Inflammatory macrophage treated with lipopolysaccharide for 4 hours (primary cell): ENCODE measurements around the gene FLVCR2.
A peak's percentile ranks its signal among the peaks of the same experiment; 100 is the strongest.

Experiments used
- DNase-seq: peaks from one replicate; pipeline ENCODE4 v3.0.0-alpha.2; 2020

FLVCR2 gene, protein sequence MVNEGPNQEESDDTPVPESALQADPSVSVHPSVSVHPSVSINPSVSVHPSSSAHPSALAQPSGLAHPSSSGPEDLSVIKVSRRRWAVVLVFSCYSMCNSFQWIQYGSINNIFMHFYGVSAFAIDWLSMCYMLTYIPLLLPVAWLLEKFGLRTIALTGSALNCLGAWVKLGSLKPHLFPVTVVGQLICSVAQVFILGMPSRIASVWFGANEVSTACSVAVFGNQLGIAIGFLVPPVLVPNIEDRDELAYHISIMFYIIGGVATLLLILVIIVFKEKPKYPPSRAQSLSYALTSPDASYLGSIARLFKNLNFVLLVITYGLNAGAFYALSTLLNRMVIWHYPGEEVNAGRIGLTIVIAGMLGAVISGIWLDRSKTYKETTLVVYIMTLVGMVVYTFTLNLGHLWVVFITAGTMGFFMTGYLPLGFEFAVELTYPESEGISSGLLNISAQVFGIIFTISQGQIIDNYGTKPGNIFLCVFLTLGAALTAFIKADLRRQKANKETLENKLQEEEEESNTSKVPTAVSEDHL

DNA sequence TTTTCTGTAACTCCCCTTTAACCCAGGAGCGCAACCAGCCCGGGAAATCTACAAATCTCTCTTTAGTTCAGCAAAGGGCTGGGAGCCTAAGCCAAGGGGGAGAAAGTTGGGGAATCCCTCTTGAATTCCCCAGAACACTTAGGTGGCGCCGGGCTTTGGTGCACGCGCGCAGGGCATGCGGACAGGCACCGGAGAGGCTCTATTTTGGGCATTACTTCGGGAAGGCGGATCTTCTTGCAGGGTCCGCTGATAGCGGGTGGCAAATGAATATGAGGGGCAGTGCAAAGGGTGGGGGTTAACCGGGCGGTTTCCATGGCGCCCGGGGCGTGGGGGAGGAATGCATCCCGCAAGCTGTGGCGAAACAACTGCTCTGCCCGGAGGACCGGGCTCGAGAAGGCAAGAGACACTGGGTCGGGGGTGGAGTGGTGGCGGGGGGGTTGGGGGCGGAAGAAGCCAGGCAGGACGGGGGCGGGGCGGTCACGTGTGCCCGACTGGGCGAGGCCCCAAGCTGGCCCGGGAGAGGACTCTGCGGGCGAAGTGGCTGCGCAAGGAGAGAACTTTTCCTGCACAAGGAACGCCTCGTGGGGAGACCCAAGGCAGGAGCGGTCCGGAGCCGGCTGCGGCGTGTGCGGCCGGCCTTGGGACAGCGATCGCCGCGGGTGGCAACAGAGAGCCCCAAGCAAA, at the start of gene FLVCR2:
FLVCR2 (plus strand) TSS at position 519 of the 684 bp plus-strand sequence. CDS start 353 bp downstream, outside the sequence.
- peak; percentile 93 for DNase-seq

GRCh38 chr14:75531256-75531655, 47.2 kb upstream of the FLVCR2 start:
- no peak for DNase-seq

- DNase-seq = no peak
These were observed 46.6 kb upstream of the FLVCR2 start for GRCh38 chr14:75531660-75532317.

DNA sequence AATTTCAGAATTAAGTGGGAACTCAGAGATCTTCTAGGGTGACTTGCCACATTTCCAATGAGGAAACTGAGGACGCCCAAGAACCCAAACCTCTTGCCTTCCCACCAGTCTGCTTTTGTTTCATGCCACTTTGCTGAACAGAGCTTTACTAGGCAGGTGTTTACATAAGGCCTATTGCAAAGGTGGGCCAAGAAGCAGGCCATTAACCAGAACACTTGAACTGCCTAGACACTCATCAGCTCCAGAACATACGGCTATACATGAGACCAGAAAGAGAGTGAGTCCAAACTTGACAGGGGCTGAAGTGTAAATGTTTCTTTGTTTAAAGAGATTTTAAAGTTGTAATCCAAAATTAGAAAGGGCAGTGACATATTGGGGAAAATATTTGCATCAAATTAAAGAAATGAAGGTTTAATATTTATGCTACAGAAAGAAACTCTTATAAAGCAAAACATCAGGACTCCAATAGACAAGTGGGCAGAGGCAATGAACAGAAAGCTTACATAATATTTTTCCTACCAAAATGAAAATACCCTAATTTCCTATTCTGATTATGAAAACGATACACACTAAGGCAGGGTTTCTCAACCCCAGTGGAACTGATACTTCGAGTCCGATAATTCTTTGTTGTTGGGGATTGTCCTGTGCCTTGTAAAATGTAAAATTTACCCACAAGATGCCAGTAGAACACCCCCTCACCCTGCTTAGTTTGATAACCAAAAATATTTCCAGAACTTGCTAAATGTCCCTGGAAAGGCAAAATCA, 44.4 kb upstream of the FLVCR2 start:
- peak; percentile 75 for DNase-seq

- no peak for DNase-seq
These were observed 43.1 kb upstream of the FLVCR2 start for GRCh38 chr14:75535164-75535898.

GRCh38 chr14:75537071-75537470, 41.3 kb upstream of the FLVCR2 start:
- no peak for DNase-seq

- no peak for DNase-seq
These were observed 39.3 kb upstream of the FLVCR2 start for GRCh38 chr14:75539162-75539560.

DNA sequence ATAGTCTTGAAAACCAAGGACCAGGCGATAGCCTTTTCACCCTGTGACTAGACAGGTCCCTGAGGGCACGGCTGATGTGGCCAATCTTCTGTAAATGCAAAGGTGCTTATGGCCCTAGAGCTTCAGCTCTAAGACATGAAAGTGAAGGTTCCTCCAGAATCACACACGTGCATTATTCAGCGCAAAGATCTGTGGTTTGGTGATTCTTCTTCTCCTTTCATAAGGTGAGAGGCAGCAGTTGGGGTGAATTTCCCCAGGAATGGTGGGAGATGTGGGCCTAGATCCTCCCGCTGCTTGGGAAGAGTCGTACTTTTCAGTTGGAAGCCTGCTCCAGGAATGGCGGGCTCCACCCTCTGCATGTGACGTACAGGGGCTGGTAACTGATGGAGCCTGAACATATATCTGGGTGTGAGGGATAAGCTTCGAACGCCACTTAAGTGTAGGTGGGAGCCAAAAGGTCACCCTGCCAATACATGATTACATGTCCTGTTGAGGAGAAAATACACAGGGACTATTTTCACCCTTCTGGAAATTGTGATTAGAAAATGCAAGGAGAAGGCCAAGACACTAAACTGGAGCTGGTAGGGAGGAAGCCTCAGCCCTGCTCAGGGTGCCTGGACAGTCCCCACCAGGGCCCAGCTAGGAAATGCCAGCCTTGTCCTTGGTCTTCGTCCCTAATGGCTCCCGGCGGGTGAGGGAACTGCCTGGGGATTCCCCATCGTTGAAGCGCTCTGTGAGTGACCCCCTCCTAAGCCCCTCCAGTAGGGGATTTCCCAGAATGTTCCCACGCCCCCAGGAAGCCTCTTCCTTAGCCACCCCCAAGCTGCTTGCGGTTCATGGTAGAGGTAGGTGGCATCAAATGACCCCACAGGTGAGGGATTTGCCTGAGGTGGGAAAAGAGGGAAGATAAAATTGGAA, 38.6 kb upstream of the FLVCR2 start:
- peak; percentile 68 for DNase-seq

- no peak for DNase-seq
These were observed 38.0 kb upstream of the FLVCR2 start for GRCh38 chr14:75540479-75540851.

DNA sequence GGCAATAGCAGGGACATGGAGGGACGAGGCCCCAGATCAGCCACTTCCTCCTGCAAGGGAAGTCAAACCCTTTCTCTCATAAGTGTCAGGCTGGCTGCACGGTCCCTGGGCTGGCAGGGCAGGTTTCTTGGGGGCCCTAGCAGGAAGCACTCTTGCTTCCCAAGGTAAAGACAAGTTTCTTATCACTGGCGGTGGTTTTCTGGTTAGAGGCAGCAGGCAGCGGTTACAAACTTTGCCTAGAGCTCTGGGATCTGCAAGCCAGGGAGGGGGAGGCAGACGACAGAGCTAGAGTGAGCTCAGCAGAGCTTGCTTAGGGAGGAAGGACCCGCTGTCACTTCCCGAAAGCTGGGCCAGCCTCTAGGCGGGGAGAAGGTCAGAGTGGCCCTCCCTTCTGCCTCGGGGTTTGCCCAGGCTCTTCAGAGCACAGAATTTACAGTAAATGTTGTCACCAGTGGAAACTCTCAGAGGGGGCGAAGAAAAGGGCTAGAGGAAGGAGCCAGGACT, 35.8 kb upstream of the FLVCR2 start:
- DNase-seq = peak; percentile 97

DNA sequence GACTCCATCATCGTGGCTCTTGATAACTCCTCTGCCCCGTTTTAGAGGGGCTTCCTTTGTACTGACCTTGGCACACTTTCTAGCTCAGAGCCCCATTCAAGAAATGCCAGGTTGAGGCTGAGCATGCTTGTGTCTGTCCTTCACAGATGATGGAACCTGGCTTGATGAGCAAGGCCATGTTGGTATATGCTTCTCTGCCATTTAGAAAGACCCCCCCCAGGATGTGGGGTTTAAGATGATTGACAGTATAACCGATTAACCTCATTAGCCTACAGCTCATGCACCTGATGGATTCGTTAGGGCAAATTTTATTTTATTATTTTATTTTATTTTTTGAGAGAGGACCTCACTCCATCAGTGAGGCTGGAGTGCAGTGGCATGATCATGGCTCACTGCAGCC, 35.2 kb upstream of the FLVCR2 start:
- DNase-seq = no peak

GRCh38 chr14:75543786-75544185, 34.6 kb upstream of the FLVCR2 start:
- no peak for DNase-seq

- DNase-seq = no peak
These were observed 32.5 kb upstream of the FLVCR2 start for GRCh38 chr14:75545907-75546306.

DNA sequence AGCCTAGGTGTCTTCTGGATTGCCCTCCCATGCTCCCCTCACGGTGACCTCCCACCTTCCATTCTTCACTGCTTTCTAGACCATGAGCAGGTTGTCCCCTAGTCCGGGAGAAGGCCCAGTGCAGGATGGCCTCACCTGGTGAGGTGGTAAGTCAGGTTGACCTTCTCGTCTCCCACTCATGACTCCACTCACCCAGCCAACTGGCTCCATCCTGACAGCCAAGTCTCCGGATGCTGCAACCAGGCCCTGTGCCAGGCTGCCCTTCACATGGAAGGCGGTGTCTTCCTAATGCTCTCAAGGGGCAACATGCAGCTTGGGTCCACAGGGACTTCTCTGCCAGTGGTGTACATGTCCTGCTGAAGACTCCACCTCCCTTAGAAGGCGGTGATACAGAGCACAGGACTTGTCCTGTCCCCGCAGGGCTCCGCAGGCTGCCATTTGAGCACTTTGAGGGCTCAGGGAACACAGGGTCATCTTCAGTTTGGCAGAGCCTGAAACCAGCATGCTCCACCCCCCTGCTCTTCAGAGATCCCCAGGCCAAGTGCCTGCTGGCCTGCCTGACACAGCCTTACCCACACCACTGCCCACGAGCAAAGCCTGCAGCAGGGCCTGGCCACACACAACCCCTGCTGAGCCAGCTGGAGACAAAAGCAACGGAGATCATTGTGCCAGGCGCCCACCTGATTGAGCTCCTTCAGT, 30.7 kb upstream of the FLVCR2 start:
- DNase-seq = no peak

- no peak for DNase-seq
These were observed 29.9 kb upstream of the FLVCR2 start for GRCh38 chr14:75548544-75548943.

DNA sequence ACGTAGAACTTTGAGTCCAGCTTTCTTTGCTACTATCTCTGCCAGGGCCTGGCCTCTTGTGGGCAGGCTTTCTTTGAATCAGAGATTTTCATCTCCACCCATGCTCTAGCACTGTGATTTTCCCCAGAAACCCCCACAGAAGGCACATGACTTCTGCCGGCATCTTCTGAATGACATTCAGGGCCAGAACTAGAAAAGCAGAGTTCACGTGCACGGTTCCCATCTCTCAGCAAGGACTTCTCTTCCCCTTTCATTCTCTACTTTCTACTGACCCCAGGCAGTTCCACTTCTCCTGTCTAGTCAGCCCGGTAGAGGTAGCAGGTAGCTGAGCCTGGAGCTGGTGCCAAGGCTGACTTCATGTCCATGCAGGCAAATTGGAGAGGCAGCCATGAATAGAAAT, 29.3 kb upstream of the FLVCR2 start:
- peak; percentile 91 for DNase-seq

GRCh38 chr14:75551021-75551420, 27.4 kb upstream of the FLVCR2 start:
- DNase-seq = no peak

- no peak for DNase-seq
These were observed 25.3 kb upstream of the FLVCR2 start for GRCh38 chr14:75553157-75553556.

- no peak for DNase-seq
These were observed 24.6 kb upstream of the FLVCR2 start for GRCh38 chr14:75553761-75554364.

- no peak for DNase-seq
These were observed 23.9 kb upstream of the FLVCR2 start for GRCh38 chr14:75554482-75554881.
